SIG-M5 treated with dmso at 0.1 percent for 504 hours (cell line): ENCODE results near the gene ZNF136.
A peak's percentile ranks its signal among the peaks of the same experiment; 100 is the strongest.

ENCODE experiments used
- DNase-seq: peaks from one replicate; lab custom pipeline; 2025; ENCODE audit not compliant: unreplicated experiment; lab: John Stamatoyannopoulos, UW

The ZNF136 gene

DNA sequence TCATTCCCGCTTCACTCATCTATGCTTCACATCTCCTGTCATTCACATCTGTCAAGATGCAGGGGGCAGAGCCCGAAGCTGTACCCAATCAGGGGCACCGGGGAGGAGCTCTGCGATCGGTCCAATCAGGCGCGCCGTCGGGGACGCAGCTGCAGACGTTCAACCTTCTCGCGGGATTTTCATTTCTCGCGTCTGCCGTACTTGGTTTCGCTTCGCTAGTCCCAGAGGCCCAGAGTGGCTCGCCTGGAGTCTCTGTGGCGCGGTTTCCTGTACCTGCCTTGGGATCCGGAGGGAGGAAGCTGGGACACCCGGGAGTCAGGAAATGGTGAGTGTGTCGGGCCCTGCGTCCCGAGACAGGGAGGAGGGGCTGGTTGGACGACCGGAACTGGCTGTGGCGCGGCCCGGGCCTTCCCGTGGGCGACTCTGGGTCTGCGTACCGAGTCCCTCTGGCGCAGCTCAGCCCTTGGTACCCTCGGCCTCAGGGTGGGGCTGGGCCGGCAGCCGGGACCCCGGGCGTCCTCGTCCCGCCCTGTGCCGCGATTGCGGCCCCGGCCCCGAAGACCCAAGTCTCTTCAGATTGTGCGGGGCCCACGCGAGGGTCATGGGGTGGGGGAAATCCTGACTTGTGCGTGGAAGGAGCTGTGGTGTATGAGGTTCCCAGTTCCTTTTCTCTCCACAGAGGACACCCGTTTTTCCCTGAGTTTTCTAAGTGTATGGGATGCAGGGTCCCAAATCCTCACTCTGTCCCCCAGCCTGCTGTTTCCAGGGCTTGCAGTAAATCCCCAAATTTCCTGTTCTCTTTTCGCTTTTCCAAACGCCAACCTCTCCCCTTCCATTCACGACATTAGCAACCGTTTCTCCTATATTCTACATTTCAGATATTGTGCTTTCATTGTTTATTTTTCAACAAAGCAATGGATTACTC lies at the start of gene ZNF136:
Gene ZNF136, plus strand, starts transcription at position 215 of the 925 bp plus-strand sequence. Its CDS starts 108 bp downstream, at position 323.
- peak; percentile 61 for DNase-seq

DNA sequence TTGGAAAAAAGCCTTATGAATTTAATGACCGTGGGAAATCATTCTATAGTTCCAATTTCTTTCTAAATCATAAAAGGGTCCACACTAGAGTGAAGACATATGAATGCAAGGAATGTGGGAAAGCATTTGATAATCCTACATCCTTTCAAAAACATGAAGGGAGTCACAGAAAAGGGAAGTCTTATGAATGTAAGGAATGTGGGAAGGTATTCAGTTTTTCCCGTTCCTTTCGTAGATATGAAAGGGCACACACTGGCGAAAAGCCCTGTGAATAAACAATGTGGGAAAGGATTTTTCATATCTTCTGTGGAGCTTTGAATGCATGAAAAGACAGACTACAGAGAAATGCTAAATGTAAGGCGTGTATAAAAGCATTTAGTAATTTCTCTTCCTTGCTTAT lies 49.8 kb upstream of the ZNF136 start:
- no peak for DNase-seq

DNA sequence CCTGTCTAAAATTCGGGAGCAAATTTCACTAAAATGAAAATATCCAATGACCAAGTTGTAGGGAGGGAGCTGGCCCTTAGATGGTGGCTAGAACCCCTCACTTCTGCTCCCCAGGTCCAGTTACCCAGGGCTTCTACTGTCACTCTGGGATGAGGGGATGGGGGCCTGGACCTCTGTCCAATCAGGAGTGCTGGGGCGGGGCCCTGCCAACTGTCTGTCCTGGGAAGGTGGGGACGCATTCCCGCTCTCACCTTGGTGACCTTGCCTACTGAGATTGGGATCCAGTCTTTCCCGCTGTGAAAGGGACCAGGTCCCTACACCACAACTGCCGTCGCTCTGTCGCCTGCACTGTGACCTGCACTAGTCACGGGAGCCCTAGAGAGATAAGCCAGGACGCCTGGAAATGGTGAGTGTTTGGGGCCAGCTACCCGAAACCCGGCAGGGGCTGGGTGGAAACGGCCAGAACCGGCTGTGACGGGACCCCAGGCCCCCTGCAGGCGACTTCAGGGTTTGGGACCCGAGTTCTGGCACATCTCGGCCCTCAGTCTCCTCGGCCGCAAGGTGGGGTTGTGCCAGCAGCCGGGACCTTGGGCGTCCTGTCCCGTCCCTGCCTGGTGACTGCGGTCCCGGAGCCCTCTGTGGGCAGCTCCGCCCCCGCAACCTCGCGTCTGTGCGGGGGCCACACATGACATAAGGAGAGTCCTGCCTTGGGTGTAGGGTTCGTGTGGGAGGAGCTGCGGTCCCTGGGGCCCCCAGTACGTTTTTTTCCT lies 45.5 kb upstream of the ZNF136 start:
- DNase-seq = no peak

DNA sequence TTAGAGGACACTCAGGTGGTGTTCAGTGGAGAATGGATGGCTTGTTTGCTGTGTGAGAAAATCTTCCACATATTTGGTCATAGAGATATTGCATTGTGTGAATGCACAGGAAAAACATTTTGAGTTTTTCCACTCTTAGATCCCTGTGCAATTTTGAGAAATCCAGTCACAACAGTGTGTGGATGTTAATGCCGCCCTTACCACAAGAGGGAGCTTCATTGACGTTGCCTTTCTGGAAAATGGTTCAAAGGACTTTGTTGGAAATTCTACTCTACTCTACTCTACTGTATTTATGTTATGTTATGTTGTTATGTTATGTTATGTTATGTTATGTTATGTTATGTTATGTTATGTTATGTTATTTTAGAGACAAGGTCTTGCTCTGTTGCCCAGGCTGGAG lies 36.2 kb upstream of the ZNF136 start:
- DNase-seq = no peak

DNA sequence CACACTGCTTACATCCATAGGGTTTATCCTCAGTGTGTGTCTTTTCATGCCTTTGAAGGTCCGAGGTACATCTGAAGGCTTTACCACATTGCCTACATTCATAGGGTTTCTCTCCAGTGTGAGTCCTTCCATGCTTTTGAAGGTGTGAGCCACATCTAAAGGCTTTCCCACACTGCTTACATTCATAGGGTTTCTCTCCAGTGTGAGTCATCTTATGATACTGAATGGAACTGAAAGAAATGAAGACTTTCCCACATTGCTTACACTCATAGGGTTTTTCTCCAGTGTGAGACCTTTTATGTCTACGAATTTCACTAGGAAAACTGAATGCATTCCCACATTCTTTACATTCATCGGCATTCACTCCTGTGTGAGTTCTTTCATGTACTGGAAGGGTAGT lies 29.8 kb upstream of the ZNF136 start:
- DNase-seq = no peak

DNA sequence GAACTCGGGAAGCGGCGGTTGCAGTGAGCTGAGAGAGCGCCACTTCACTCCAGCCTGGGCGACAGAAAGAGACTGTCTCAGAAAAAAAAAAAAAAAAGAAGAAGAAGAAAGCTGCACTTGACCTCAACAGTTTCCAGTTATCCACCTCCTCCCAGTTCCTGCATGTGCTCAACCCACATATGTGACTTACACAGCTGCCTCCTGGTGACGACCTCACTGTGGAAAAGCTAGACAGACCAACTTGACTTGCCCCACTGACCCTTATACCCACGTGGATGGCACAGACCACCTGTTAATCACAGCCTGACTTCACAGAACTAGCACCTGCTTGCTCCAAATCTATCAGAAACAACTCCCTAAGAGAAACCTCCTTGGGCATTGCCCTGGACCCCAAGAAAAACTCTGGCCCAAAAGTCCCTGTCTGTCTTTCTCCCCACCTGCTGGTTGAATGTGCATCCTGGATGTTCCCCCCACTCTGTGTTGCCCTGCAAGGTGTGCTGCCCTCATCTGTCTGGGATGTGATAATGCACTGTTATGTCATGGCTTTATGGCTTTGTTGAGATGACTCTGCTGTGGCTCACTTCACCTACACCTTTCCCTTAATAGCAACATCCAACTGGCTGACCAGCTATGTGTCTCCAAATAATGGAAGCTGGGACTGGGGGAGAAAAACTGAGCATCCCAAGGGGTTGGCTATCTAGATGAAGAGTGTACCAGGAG lies 25.5 kb upstream of the ZNF136 start:
- DNase-seq = no peak

DNA sequence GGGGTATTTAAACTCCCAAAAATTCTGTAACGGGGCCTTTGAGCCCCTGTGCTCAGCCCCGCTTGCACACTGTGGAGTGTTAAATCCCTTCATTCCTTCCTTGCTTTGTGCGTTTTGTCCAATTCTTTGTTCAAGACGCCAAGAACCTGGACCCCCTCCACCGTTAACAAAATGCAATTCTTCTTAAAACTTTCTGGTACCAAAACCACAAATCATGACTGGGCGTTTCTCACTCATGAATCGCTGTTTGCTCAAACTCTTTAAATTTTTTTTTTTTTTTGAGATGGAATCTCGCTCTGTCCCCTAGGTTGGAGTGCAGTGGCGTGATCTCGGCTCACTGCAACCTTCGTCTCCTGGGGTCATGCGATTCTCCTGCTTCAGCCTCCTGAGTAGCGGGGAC lies 23.6 kb upstream of the ZNF136 start:
- no peak for DNase-seq

DNA sequence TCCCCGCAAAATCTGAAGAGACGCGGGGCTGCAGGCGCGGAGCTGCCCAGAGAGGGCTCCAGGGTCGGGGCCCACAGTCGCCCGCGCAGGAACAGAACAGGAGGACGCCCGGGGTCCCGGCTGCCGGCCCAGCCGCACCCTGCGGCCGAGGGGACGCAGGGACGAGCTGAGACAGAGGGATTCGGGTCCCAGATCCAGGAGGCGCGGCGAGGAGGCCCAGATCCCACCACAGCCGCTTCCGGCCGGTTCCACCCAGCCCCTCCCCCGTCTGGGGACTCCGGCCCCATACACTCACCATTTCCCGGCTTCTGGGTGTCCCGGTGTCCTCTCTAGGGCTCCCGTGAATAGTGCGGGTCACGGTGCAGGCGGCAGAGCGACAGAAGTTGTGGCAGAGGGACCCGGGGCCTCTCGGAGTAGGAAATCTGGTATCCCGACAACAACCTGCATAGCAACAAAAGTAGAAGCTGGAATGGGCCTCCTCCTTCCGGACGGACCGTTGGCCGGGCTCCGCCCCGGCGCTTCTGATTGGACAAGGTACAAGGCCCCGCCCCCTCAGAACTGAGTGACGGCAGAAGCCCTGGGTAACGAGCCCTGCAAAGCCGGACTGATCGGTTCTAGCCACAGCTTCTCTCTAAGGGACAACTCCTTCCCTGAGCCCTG lies 22.9 kb upstream of the ZNF136 start, which contains the start of gene ZNF20:
Gene ZNF20, minus strand, starts transcription at position 466 of the 660 bp plus-strand sequence. Its CDS starts 168 bp downstream, at position 298.
- DNase-seq = peak; percentile 69

DNA sequence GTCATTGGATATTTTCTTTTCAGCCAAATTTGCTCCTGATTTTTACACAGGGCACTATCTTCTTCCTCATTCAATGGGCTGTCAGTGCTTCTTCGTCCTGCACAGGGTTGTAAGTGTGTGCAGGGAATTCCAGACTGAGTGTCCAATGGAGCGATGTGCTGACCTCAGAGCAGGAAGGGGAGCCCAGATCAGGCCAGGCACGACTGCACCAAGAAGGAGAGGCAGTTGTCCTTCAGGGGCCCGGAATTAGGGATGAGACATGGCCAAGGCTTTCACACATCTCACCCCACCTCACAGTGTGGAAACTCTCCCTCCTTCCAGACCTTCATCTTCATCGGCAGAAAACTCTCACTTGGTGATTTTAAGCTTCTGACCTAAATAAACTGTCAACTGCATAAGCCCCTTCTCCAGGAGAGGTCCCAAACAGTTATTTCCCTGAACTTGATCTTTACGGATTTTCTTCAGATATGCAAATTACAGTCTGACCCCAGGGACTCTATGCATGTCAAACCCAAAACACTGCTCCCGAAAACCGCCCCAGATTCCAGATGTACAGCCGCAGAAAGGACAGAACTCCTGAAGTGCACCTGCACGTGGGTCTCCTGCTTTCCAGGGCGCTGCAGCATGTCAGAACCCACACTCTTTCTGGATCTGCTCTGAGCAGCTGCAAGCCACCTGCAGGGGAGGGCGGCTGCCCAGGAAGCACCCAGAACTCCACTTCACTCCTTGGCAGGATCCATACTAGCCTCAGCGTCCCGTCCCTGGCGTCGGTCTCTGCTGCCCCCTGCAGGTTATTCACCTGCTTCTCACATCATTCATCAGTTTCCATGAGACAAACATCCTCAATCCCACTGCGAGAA lies 22.1 kb upstream of the ZNF136 start:
- DNase-seq = peak; percentile 50

DNA sequence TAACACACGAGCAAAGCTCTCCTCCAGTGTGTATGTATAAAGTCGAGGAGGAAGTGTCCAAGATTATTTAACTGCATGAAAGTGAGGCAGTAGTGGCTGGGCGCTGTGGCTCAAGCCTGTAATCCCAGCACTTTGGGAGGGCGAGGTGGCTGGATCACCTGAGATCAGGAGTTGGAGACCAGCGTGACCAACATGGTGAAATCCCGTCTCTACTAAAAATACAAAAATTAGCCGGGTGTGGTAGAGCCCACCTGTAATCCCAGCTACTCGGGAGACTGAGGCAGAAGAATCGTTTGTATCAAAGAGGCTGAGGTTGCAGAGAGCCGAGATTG lies 21.5 kb upstream of the ZNF136 start:
- no peak for DNase-seq

DNA sequence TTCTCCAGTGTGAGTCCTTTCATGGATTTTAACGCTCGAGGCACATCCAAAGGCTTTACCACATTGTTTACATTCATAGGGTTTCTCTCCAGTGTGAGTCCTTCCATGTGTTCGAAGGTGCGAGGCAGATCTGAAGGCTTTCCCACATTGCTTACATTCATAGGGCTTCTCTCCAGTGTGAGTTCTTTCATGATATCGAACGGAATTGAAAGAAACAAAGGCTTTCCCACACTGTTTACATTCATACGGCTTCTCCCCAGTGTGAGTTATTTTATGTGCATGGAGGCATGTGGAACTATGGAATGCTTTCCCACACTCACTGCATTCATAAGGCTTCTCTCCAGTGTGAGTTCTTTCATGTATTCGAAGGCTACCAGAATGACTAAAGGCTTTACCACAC lies 17.5 kb upstream of the ZNF136 start:
- no peak for DNase-seq

DNA sequence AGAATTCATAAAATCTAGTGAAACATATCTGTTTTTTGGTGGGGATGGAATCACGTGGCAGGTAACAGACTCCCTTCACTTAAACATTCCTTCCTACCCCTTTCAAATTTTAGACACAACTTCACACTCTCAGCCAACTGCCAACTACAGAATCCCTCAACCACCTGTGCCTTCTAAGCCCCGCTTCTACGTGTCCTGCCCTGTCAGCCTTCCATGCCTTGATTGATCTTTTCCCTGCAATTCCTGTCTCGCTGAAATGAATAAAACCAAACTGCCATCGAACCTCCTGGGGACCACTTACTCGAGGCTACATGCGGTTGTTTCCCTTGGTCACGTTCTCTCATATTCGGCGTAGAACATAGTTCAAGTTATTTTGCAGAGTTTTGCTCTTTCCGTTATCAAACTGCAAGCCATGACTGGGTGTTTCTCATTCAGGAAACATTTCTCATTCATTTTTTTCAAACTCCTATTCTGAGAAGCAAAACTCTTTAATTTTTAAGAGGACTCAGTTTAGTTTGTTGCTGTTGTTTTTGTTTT lies 7.5 kb upstream of the ZNF136 start:
- no peak for DNase-seq

DNA sequence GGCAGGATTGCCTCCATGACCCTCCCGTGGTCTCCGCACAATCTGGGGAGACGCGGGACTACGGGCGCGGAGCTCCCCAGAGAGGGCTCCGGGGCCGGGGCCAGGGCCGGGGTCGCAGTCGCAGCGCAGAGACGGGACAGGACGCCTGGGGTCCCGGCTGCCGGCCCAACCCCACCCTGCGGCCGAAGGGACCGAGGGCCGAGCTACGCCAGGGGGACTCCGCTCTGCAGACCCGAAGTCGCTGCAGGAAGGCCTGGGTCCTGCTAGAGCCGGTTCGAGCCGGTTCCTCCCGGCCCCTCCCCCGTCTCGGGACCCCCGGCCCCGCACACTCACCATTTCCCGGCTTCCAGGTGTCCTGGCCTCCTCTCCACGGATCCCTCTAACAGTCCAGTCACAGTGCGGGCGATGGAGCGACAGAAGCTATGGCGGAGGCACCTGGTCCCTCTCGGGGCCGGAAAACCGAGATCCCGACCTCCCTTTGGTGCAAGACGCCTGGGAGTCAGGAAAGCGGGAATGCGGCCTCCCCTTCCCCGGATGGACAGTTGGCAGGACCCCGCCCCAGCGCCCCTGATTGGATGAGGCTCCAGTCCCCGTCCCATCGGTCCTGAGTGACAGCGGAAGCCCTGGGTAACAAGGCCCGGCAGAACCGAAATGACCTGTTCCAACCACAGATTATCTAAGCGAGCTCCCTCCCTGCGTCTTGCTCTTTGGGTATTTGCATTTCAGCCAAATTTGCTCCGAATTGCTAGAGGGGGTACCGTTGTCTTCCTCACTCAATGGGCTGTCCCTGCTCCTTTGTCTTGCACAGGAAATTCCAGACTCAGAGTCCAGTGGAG lies 6.5 kb upstream of the ZNF136 start, which contains the start of gene ZNF625:
Gene ZNF625, minus strand, starts transcription at position 512 of the 836 bp plus-strand sequence. Its CDS starts 176 bp downstream, at position 336.
- DNase-seq = peak; percentile 4

DNA sequence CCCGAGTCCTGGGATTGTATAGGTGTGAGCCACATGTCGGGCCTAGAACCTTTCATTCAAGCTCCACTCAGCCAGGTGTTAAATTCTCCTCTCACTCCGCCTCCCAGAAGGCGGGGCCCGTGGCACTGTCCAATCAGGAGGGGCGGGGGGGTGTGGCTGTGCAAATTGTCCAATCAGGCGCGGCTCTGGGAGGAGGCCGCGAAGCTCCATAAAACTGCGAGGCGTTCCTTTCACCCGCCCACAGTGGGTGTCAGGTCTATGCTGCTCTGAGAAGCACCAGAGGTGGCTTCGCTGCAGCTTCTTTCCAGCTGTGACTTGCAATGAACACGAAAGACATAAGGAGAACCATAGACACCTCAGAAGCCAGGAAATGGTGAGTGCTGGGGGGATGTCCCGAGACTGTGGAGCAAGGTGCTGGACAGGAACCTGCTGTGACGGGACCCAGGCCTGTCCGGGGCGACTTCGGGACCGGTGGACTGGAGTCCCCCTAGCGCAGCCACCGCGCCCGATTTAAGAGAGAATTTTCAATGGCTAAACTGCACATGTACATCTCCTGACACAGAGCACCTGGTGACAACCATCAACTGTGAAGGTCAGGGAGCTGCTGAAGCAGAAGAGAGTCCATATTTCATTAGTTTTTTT lies 3.0 kb upstream of the ZNF136 start:
- DNase-seq = no peak

DNA sequence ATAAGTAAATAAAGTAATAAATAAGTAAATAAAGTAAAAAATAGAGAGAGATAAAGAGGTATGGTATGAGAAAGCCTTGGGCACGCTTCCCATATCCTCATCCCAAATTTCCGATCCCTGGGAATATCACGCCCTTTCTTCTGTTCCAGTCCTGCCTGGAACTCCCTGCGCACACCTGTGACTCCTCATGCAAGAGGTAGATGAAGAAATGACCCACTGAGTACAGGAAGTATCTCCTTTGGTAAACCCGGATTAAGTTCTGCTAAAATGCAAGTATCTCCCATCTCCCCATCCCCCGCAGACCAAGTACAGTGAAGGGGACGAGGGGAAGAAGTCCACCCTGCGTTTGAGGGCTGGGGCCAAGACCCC lies 399 bp upstream of the ZNF136 start:
- no peak for DNase-seq

DNA sequence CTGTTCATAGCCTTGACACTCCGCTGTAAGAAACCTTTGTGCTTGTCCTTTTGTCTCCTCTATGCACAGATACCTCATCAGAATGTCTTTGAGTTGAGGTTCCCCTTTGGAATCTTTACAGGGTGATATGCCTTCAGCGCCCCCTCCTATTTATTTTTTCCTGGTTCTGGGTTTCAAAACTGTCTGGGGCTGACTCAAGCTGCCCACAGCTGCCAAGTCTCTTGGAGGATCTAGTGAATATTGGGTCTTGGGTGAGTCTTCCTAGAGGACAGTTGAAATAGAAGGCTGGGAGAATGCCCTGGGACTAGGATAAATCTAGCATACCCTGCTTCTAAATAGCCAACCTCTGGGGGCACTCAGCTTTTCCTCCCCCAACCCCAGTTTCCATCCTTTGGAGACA lies 930 bp downstream of the ZNF136 start:
- DNase-seq = no peak

DNA sequence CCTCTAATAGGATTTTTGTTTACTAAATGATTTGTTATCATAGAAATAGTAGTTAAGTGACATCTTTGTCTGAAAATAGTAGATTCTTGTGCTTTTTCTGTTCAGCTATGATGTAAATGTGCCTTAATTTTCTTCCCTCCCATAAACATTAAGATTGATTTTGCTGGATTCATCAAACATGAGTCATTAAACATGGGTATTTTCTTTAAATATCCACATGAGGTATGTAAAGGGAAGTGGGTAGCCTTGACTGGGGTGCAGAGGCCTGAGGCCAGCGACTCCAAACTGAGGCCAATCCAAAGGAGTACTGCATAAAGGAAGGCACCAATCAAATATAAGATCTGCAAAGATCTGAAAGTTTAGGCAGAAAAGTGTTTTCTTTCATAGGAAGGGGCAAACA lies 3.7 kb downstream of the ZNF136 start:
- DNase-seq = no peak

DNA sequence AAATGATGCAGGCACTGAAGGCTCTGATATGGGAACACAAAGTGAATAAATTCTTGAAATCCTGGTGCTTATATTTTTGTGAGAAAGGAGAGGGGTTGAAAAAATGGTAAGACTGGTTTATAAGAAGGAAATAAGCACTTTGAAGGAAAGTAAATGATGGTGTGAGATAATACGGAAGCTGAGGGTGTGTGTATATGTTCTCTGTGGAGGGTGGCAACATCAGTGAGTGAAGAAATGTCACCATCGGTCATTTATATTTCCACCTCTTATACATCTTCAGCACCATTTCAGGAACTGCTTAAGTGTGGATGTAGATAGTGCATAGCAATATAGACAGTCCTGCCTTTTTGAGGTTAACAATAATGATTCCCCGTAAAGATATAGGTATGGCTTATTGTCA lies 17.5 kb downstream of the ZNF136 start:
- no peak for DNase-seq
